Astrocyte (in vitro differentiated cells and primary cell): ENCODE results near the gene PDE3A.

Source experiments
- EZH2 ChIP-seq: IDR thresholded peaks from 2 replicates; pipeline ENCODE4 v1.6.1; 2012; ENCODE audit warnings: mild to moderate bottlenecking, low read length, inconsistent platforms; ENCODE audit not compliant: insufficient read depth
- TF ChIP-seq, protein P1 (sequence below): IDR thresholded peaks from 2 replicates; pipeline ENCODE4 v1.5.1; 2011; ENCODE audit warnings: low read depth, mild to moderate bottlenecking, inconsistent platforms, low read length, moderate library complexity; ENCODE audit not compliant: insufficient read depth

DNA sequence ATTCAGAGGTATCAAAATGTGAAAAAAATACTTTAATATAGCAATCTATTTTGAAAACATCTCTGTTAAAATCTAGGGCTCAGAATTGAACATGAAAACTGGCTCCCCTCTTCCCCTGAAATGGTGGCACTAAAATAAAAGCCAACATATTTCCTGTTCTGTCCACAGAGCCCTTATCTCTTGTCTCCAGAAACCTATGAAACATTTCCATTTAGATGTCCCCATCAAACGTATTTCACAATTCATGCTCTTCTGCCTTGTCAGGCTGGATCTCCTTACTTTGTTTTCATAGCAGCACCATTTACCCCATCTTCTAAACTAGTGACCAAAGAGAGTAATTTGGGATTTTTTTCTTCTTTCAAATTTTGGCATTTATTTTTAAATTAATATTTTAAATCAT is 42.4 kb downstream of the PDE3A start:
- TF ChIP-seq, protein P1, sequence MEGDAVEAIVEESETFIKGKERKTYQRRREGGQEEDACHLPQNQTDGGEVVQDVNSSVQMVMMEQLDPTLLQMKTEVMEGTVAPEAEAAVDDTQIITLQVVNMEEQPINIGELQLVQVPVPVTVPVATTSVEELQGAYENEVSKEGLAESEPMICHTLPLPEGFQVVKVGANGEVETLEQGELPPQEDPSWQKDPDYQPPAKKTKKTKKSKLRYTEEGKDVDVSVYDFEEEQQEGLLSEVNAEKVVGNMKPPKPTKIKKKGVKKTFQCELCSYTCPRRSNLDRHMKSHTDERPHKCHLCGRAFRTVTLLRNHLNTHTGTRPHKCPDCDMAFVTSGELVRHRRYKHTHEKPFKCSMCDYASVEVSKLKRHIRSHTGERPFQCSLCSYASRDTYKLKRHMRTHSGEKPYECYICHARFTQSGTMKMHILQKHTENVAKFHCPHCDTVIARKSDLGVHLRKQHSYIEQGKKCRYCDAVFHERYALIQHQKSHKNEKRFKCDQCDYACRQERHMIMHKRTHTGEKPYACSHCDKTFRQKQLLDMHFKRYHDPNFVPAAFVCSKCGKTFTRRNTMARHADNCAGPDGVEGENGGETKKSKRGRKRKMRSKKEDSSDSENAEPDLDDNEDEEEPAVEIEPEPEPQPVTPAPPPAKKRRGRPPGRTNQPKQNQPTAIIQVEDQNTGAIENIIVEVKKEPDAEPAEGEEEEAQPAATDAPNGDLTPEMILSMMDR = no peak
- TF ChIP-seq EZH2 = no peak
